Measurements from ENCODE around the gene ARCN1. TPM values are rescaled to one million over a fixed set of nuclear protein-coding genes. Genes with fewer than 3 reads are reported as not detected.

Gene ARCN1
- total RNA-seq, 2 experiments from 2014 or later, result 51.0 to 98.9 TPM

- TF ChIP-seq CTCF (conservative IDR thresholded peaks at IDR 0.05; ENCODE audit: low read length), result no peak
- intact Hi-C loops (cut with micrococcal nuclease; ENCODE audit: unreplicated experiment), result no loop called here
- no peak overlapping the region for H3K4me2 ChIP-seq (ENCODE audit: low read length)
- no peaks in the 10 kb centered on the region for H3K79me2 ChIP-seq (ENCODE audit: insufficient read depth, low read depth, low read length)
- H2AFZ ChIP-seq (ENCODE audit: low read length), result no peak overlapping the region
- no peak overlapping the region for H3K4me3 ChIP-seq (ENCODE audit: low read depth, low read length, poor library complexity, severe bottlenecking)
- H4K20me1 ChIP-seq (ENCODE audit: insufficient read depth, low read length), result no peaks in the 10 kb centered on the region
- H3K9me2 ChIP-seq (ENCODE audit: insufficient read depth, low read length), result no peaks in the 10 kb centered on the region
- H3K27ac ChIP-seq (ENCODE audit: low read depth, low read length, poor library complexity, severe bottlenecking), result no peak overlapping the region
- no peaks in the 10 kb centered on the region for H3K4me1 ChIP-seq (ENCODE audit: insufficient read depth, low read length, poor library complexity, severe bottlenecking)
- ChIA-PET CTCF (ENCODE audit: unreplicated experiment) (interaction anchor here (0.6 kb wide), 1 partner anchor 19 kb away, joined by 3 read pairs; no protein-coding TSS in a partner anchor), POLR2A (interaction anchor here (0.5 kb wide), 1 partner anchor 302 kb away, joined by 4 read pairs; no protein-coding TSS in a partner anchor)
- no peak for DNase-seq (ENCODE audit: low spot score)
- no peaks in the 10 kb centered on the region for H3K36me3 ChIP-seq (ENCODE audit: insufficient read depth, low read length)
- no peaks in the 10 kb centered on the region for H3K9me3 ChIP-seq (ENCODE audit: low read length)
- BruUV-seq (replicated peaks), result no TSS peak
Measured at GRCh38 chr11:118628432-118628831, 56.2 kb downstream of the ARCN1 start.

DNA sequence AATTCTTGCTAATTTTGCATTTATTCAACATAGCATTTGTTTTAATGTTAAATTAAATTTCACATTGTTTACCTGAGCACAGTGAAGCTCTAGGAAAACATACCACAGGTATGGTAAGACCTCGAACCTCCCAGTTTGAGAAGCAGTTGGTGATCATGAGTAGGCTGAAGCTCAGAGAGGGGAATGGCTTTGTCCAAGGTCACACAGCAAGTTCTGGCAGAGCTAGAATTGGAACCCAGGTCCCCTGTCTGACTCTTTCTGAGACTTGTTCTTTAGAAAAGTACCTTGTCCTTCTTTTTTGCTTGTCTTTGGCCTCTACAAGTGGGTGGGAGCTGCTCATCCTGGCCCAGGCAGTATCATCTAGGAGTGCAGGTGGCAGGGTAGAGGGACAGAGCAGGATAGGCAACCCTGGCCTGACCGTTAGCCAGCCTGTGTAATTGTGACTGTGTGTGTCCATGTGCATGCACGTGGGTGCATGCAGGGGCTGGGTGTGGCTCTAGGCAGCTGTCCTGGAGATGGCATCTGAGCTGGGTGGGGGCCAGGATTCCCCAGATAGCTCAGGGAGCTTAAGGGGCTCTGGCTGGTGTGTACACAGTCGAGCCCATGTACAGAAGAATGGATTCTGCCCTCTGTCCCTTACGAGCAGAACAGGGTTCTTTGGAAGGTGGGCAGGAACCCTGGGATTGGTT lies 56.8 kb downstream of the ARCN1 start:
- Histone ChIP-seq H3K79me2 (ENCODE audit: insufficient read depth, low read depth, low read length) (no peaks in the 10 kb centered on the region), H3K9me3 (ENCODE audit: low read length) (no peaks in the 10 kb centered on the region), H2AFZ (ENCODE audit: low read length) (no peak overlapping the region), H3K4me1 (ENCODE audit: insufficient read depth, low read length, poor library complexity, severe bottlenecking) (no peaks in the 10 kb centered on the region), H4K20me1 (ENCODE audit: insufficient read depth, low read length) (no peaks in the 10 kb centered on the region), H3K27ac (ENCODE audit: low read depth, low read length, poor library complexity, severe bottlenecking) (no peak overlapping the region), H3K4me3 (ENCODE audit: low read depth, low read length, poor library complexity, severe bottlenecking) (no peak overlapping the region), H3K9me2 (ENCODE audit: insufficient read depth, low read length) (no peaks in the 10 kb centered on the region), H3K36me3 (ENCODE audit: insufficient read depth, low read length) (no peaks in the 10 kb centered on the region), H3K4me2 (ENCODE audit: low read length) (no peak overlapping the region)
- no TSS peak for BruUV-seq (replicated peaks)
- no peak for TF ChIP-seq EZH2phosphoT487 (IDR thresholded peaks at IDR 0.05; ENCODE audit: borderline replicate concordance, low read depth, low read length)
- TF ChIP-seq CTCF (conservative IDR thresholded peaks at IDR 0.05; ENCODE audit: low read length), result no peak
- ChIA-PET CTCF (ENCODE audit: unreplicated experiment) (interaction anchor here (0.6 to 1.0 kb wide), 2 partner anchors 20 kb away, joined by 3 read pairs; no protein-coding TSS in a partner anchor), POLR2A (interaction anchor here (0.5 kb wide), 1 partner anchor 301 kb away, joined by 4 read pairs; no protein-coding TSS in a partner anchor)
- intact Hi-C loops (cut with micrococcal nuclease; ENCODE audit: unreplicated experiment), result no loop called here
- no peak for DNase-seq (ENCODE audit: low spot score)

Data from OCI-LY7 (cell line).